Measurements from ENCODE around the gene MACROD2. TPM values are rescaled to one million over a fixed set of nuclear protein-coding genes. Genes with fewer than 3 reads are reported as not detected.

MACROD2 gene
- total RNA-seq, 4 donors from 2014 or later = 4.6 to 33.0 (median 8.3) TPM

DNA sequence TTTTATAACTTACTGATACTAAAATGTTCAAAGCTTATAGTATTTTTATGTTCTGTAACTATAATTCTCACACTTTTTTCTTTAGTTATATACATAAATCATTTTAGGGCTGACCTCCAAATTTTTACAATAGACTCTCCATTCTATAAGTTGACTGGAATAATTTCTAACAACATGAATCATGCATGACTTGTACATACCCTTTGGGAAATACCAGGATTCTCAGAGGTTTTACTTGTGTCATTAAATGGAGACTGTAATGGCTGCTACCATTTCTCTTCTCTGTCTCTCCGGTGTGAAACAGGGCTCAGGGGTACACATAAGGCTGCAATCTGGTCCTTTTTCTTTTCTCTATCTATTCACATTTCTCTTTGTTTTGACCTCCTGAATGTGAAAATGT, 564.3 kb downstream of the MACROD2 start:
- Histone ChIP-seq H3K4me1 (no peaks in the 10 kb centered on the region), H3K27me3 (no peaks in the 10 kb centered on the region), H3K27ac (no peak overlapping the region), H3K9me3 (no peaks in the 10 kb centered on the region), H3K4me3 (no peak overlapping the region), H3K36me3 (no peaks in the 10 kb centered on the region)
- WGBS, 2 donors (ENCODE audit: low coverage in 1 of 2) = 78 to 89% methylated on average over 1 of the region's 1 CpG
- intact Hi-C loops (cut with DNase I; ENCODE audit: low total_unique reads) (no loop called here), in situ Hi-C loops (cut with MboI; ENCODE audit: low pct_ligation_motif_present in 1 of 4, low pct_unique_long_range_greater_than_20kb in 1 of 4, low sequenced_read_pairs in 3 of 4) (no loop called here)
- no peak for TF ChIP-seq POLR2AphosphoS5 (IDR thresholded peaks at IDR 0.05)
- no peak for DNase-seq

DNA sequence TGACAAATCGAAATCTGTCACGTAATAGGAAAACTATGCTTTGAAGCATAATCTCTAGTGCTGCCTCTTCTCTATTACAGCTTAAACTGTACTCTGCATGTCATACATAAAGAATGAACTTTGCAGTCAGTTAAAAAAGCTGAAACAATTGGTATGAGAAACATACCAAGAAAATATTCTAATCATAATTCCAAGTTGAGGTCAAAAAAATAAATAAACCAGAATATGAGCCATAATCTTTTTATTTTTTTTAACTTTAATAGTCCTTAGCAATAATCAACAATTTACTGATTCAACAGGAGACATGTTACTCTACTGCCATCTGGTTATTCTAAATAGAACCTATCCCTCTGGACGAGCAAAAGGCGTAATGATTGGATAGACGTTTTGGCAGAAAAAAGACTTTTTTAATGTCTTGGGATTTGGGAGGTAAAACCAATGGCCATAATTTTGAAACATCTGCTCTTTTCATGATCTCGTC, 566.5 kb downstream of the MACROD2 start:
- intact Hi-C loops (cut with DNase I; ENCODE audit: low total_unique reads) = no loop called here
- Histone ChIP-seq H3K9me3 (no peaks in the 10 kb centered on the region), H3K27ac (no peak overlapping the region), H3K4me1 (no peaks in the 10 kb centered on the region), H3K27me3 (no peaks in the 10 kb centered on the region), H3K36me3 (no peaks in the 10 kb centered on the region), H3K4me3 (no peak overlapping the region)
- DNase-seq = no peak
- in situ Hi-C loops (cut with MboI; ENCODE audit: low pct_ligation_motif_present in 1 of 4, low pct_unique_long_range_greater_than_20kb in 1 of 4, low sequenced_read_pairs in 3 of 4) = no loop called here
- TF ChIP-seq POLR2A (IDR thresholded peaks at IDR 0.05) (no peak), EP300 (IDR thresholded peaks at IDR 0.05; ENCODE audit: low read depth) (no peak), POLR2AphosphoS5 (IDR thresholded peaks at IDR 0.05) (no peak)
- TF ChIP-seq, protein P1, sequence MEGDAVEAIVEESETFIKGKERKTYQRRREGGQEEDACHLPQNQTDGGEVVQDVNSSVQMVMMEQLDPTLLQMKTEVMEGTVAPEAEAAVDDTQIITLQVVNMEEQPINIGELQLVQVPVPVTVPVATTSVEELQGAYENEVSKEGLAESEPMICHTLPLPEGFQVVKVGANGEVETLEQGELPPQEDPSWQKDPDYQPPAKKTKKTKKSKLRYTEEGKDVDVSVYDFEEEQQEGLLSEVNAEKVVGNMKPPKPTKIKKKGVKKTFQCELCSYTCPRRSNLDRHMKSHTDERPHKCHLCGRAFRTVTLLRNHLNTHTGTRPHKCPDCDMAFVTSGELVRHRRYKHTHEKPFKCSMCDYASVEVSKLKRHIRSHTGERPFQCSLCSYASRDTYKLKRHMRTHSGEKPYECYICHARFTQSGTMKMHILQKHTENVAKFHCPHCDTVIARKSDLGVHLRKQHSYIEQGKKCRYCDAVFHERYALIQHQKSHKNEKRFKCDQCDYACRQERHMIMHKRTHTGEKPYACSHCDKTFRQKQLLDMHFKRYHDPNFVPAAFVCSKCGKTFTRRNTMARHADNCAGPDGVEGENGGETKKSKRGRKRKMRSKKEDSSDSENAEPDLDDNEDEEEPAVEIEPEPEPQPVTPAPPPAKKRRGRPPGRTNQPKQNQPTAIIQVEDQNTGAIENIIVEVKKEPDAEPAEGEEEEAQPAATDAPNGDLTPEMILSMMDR (IDR thresholded peaks at IDR 0.05) = no peak
- WGBS, 2 donors (ENCODE audit: low coverage in 1 of 2) = 70 to 72% methylated on average over 6 of the region's 6 CpGs

DNA sequence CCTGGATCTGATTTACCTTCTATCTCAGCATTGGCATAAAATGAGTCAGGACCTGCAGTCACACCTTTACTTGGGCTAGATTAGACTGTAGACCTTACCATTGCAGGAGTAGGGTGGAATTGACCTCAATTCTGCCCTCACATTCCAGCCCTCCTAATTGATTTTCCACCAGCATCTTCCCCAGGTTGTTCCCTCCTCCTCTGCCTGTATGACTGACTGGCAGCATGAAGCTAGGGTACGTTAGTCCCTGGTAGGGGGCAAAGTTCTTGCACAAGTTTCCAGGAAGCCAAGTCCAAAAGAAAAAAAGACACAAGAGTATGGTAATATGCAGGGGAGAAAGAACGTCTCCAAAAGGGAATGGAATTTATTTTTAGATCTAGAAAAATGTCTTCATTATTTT, 567.7 kb downstream of the MACROD2 start:
- TF ChIP-seq POLR2AphosphoS5 (IDR thresholded peaks at IDR 0.05) = no peak
- no peak overlapping the region for H3K4me3 ChIP-seq
- intact Hi-C loops (cut with DNase I; ENCODE audit: low total_unique reads) = no loop called here
- in situ Hi-C loops (cut with MboI; ENCODE audit: low pct_ligation_motif_present in 1 of 4, low pct_unique_long_range_greater_than_20kb in 1 of 4, low sequenced_read_pairs in 3 of 4) = no loop called here
- no peaks in the 10 kb centered on the region for H3K36me3 ChIP-seq
- H3K4me1 ChIP-seq = no peaks in the 10 kb centered on the region
- no peaks in the 10 kb centered on the region for H3K27me3 ChIP-seq
- no peak overlapping the region for H3K27ac ChIP-seq
- 44 to 67% methylated on average over 2 of the region's 2 CpGs for WGBS, 2 donors (ENCODE audit: low coverage in 1 of 2)
- no peak for DNase-seq
- no peaks in the 10 kb centered on the region for H3K9me3 ChIP-seq

DNA sequence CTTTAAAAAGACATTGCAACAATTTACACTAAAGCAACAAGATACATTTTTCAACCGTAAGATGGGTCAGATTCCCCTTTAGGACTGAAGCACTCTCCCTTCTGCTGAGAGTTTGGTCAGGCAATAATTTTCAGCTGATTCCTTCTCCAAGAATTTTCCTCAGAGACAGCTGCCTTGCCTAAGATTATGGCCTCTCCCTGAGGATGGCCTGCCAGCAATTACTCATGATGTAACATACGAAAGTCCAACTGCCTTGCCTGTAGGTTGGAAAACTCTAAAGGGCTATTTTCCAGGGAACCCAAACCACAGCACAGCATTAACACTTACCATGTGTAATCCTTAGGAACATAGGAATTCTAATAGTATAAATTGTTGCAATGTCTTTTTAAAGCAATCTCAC, 571.2 kb downstream of the MACROD2 start:
- no peak overlapping the region for H3K27ac ChIP-seq
- TF ChIP-seq, protein P1 (IDR thresholded peaks at IDR 0.05) = no peak
- TF ChIP-seq POLR2AphosphoS5 (IDR thresholded peaks at IDR 0.05) = no peak
- TF ChIP-seq EP300 (IDR thresholded peaks at IDR 0.05; ENCODE audit: low read depth) = no peak
- no peak for TF ChIP-seq POLR2A (IDR thresholded peaks at IDR 0.05)
- in situ Hi-C loops (cut with MboI; ENCODE audit: low pct_ligation_motif_present in 1 of 4, low pct_unique_long_range_greater_than_20kb in 1 of 4, low sequenced_read_pairs in 3 of 4) = no loop called here

DNA sequence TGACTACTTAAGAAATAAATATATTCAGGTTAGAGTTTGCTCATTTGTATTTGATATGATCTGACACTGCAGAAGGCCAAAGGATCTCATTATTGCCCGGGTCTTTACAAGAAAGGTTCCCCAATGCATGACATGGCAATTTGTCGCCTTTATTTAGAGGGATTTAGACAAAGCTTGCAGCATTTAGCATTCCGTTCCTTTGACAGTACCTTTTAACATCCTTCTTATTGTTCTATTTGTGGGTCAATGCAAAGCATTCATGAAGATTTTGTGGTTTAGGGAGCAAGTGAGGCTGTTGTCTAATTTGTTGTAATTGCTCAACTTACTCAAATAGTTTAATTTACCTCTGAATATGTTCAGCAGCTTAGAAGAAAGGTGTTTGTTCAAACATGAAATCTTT, 572.9 kb downstream of the MACROD2 start:
- in situ Hi-C loops (cut with MboI; ENCODE audit: low pct_ligation_motif_present in 1 of 4, low pct_unique_long_range_greater_than_20kb in 1 of 4, low sequenced_read_pairs in 3 of 4) (no loop called here), intact Hi-C loops (cut with DNase I; ENCODE audit: low total_unique reads) (no loop called here)
- Histone ChIP-seq H3K9me3 (no peaks in the 10 kb centered on the region), H3K27ac (no peak overlapping the region), H3K4me3 (no peak overlapping the region), H3K36me3 (no peaks in the 10 kb centered on the region), H3K27me3 (no peaks in the 10 kb centered on the region), H3K4me1 (no peaks in the 10 kb centered on the region)
- TF ChIP-seq POLR2A (IDR thresholded peaks at IDR 0.05) (no peak), EP300 (IDR thresholded peaks at IDR 0.05; ENCODE audit: low read depth) (no peak), POLR2AphosphoS5 (IDR thresholded peaks at IDR 0.05) (no peak)
- TF ChIP-seq, protein P1 (IDR thresholded peaks at IDR 0.05) = no peak
- DNase-seq = no peak
- WGBS, 2 donors (ENCODE audit: low coverage in 1 of 2) = 83 to 91% methylated on average over 3 of the region's 3 CpGs

More for the DNA sequence above, 571.2 kb downstream of the MACROD2 start:
- no peaks in the 10 kb centered on the region for H3K27me3 ChIP-seq
- 74 to 90% methylated on average over 1 to 2 of the region's 2 CpGs for WGBS, 2 donors (ENCODE audit: low coverage in 1 of 2)
- intact Hi-C loops (cut with DNase I; ENCODE audit: low total_unique reads) = no loop called here
- H3K36me3 ChIP-seq = no peaks in the 10 kb centered on the region
- no peak overlapping the region for H3K4me3 ChIP-seq
- H3K9me3 ChIP-seq = no peaks in the 10 kb centered on the region
- no peaks in the 10 kb centered on the region for H3K4me1 ChIP-seq
- DNase-seq = no peak
